NCI-H2171 (cell line): ENCODE results near the gene TPBGL.

Experiments used
- DNase-seq: peaks from one replicate; lab custom pipeline; 2025; lab: John Stamatoyannopoulos, UW

The TPBGL gene

GRCh38 chr11:75246006-75246670, 5.6 kb downstream of the TPBGL start:
- no peak for DNase-seq

DNA sequence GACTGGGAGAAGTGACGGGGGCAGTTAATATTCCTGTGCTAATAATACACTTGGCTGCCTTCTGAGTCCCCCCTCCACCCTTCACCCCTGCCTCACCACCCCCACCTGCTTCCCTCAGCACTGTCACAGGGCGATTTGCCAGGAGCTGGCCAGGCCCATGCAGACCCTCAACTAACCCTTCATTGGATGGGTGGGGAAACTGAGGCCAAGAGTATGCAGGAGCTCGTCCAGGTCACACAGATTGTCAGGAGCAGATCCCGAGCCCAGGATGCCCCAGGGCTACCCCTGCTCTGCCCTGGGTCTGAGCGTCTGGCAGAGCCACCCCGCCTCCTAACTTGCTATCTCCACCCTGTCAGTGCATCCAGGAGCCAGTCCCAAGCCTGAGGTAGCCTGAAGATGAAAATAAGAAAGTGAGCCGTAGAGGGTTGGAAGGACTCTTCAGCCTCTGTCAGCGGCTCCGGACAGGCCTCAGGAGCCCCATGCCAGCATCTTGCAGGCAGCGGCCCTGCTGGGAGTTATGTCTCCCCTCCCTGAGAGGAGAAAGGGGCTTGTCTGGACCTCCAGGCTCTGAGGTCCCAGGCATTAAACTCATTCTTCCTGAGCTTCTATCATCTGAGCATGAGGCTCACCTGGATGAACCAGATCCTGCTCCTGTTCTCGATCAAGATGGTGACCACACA, 6.2 kb downstream of the TPBGL start:
- no peak for DNase-seq

- DNase-seq: no peak
These were observed 8.3 kb downstream of the TPBGL start for GRCh38 chr11:75248924-75249256.

DNA sequence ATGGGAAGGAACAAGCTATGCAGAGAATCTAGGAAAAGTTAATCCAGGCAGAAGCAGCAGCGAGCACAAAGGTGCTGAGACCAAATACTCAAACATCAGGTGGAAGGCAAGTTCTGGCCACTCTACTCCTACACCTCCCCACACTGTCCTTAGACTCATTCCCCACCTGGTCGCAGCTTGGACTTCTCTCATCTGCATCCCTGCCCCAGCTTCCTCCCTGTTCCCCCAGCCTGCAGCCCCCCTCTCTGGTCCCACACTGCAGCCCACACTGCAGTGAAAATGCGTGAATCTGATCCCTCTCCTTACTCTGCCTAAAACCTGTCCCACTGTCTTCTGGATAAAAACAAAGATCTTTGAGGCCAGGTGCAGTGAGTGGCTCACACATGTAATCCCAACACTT, 9.1 kb downstream of the TPBGL start:
- no peak for DNase-seq

GRCh38 chr11:75254326-75254725, 13.8 kb downstream of the TPBGL start:
- no peak for DNase-seq

- DNase-seq: no peak
These were observed 20.0 kb downstream of the TPBGL start for GRCh38 chr11:75260396-75261170.

- DNase-seq: no peak
These were observed 21.4 kb downstream of the TPBGL start for GRCh38 chr11:75261902-75262361.

DNA sequence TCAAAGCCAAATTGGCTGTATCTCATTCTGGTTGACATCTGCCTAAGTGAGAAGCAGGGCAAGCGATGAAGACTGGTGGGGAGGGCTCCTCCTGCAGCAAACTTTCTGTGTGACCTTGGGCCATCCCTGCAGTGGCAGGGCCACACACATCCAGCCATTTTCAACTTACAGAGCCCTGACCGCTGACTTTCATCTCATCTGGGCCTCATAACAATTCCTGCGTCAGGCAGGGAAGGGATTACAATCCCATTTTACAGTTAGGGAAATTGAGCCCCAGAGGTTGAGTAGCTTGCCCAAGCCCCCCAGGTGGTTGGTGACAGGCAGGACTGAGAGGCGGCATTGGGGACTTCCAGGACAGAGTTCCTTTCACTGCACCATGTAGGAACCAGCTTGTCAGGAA, 21.9 kb downstream of the TPBGL start:
- DNase-seq: no peak

DNA sequence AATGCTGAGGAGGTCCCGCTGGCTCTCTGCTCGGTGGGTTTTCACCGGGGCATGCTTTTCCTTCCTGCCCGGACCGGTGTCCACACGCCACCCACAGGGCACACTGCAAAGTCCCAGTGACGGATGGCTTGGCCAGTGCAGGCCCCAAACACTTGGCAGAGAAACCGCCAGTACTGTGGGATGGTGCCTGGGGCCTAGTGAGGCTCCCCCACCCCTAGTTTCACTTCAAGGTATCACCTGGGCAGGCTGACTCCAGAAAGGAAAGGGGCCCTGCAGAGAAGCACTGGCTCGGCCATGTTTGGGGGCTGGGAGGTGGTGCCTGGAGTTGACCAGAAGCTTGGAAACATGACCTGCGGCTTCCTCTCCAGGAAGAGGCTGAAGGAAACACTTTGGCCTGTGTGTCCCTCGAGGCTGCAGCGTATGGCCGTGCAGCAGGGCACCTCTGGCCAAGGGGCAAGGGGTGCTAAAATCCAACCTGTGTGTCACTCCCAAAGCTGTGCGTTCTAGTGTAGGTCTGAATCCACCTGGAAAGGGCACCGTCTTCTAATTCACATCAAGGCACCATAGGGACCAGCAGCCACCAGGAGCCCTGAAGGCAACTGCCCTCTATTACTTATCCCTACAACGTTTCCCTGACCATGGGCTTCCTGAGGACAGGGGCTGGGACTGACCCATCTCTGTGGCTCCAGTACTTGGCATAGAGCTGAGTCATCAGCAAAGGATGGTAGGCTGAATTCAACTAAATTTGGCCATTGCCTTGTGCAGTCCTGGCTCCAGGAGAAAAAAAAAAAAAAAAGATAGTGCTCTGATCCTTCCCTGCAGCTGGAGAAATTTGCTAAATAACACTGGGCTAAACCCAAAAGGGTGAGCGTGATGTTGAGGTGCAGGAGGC, 22.6 kb downstream of the TPBGL start:
- no peak for DNase-seq

DNA sequence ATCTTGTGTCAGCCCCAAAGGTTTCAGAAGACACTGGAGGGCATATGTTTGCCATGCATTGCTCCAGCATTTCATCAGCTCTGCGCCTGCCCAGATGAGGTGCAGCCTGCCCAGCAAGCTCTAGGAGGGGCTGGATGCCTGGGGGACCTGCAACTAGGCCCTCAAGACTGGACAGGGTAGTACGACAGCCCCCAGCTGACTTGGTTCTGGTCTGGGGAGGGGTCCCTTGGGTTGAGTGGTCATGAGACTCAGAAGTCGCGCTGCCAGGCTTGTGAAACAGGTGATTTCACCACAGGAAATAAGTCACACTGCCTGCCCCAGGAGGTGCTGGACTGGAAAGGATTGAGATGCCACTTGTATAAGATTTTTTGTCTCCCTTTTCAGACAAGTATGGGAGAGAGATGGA, 23.4 kb downstream of the TPBGL start:
- no peak for DNase-seq

- no peak for DNase-seq
These were observed 23.8 kb downstream of the TPBGL start for GRCh38 chr11:75264356-75264755.

- DNase-seq: no peak
These were observed 24.4 kb downstream of the TPBGL start for GRCh38 chr11:75264971-75265370.

DNA sequence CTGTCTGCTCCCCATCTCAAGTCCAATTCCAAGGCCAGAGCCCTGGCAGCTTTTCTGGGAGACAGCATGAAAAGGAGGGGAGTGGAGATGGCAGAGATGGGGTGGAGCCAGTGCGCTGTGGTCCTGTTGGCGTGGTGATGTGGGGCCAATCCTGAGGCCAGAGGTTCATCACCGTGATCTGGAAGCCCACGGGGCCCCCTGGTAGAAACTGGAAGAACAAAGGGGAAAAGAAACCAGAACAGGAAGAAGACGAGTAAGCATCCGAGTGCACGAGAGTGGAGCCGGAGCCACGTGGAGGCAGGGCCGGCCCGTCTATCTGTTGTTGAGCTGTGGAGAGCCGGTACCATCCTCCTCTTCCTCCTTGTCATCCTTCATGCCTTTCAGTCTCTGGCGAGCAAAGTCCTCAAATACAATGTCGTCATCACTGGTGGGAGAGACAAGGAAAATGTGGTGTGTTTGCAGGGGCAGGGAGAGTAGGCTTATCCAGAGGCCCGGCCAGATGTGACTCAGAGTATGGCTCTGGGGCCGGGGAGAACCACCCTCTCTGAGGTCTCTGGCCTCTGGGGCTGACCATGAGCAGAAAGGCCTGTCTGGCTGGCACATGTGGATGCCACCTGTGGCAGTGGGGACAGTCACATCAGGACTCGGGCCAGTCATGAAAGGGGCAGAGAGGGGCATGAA, 25.4 kb downstream of the TPBGL start:
- DNase-seq: no peak

- no peak for DNase-seq
These were observed 26.8 kb downstream of the TPBGL start for GRCh38 chr11:75267171-75267970.

- DNase-seq: no peak
These were observed 28.2 kb downstream of the TPBGL start for GRCh38 chr11:75268626-75269366.

GRCh38 chr11:75269367-75269660, 28.7 kb downstream of the TPBGL start:
- no peak for DNase-seq

DNA sequence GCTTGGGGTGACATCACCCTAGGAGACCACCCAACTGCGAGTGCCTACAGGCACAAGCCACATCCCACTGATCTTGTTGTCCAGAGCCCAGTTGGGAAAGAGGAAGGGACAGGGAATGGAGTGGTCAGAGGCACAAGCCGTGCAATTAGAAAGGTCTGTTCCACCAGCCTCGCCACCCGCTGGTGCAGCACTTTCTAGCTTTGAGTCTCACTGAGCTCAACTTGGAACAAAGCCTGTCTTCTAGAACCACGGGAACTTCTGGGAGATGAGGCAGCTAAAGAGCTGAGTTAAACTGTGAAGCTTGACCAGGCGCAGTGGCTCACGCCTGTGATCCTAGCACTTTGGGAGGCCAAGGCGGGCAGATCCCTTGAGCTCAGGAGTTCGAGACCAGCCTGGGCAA, 29.3 kb downstream of the TPBGL start:
- DNase-seq: no peak

DNA sequence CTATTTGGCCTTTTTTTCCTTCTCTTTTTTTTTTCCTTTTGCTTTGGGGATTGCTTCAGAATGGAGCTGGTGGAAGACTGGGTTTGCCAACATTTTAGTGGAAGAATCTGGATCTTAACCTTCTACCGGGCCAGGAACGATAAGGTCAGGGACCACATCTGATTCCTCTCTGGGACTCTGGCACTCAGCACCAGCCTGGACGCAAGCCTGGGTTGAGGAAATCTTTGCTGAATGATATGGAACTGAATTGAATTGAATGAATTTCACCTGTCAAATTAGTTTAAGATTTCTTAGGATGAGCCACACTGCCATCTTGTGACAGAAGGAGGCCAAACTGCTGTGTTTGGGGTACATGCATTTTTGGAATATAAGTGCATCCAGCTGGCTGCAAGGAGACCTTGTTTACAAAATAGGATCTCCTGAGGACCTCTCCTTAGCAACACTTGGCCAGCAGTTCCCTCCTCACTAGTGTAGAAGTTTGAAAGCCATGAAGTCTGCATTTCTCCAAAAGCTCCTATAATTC, 30.4 kb downstream of the TPBGL start:
- DNase-seq: no peak

DNA sequence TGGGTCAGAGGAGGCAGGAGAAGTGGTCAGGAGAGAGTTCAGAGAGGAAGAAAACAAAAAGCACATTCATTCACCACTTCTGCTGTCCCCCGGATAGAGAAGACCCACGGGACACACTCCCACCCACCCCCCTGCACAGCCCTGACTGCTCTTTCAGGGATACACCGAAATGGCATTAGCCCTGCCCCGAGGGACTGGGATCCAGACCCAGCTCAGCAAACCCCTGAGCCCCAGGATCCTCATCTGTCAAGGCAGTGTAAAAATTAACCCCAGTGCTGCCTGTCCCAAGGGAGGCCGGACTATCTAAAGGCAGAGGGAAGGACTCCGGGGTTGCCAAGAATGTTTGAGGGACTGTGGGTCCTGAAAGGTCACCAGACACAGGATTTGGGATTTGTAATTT, 31.2 kb downstream of the TPBGL start:
- DNase-seq: no peak

- no peak for DNase-seq
These were observed 31.8 kb downstream of the TPBGL start for GRCh38 chr11:75272391-75272790.
